Measurements from ENCODE around the gene C1QTNF9.

GRCh38 chr13:24276306-24276705 is 33.1 kb upstream of the C1QTNF9 start:
- TF ChIP-seq CTCF (IDR thresholded peaks at IDR 0.05), result no peak
- TF ChIP-seq POLR2AphosphoS5 (IDR thresholded peaks at IDR 0.05), result no peak
- no peak for TF ChIP-seq POLR2A (IDR thresholded peaks at IDR 0.05)
